HFFc6 (cell line): Measurements from ENCODE around the gene HSPA4. TPM values are rescaled to one million over a fixed set of nuclear protein-coding genes. Genes with fewer than 3 reads are reported as not detected.

Experiments used
- DNase-seq: peaks from one replicate; pipeline ENCODE4 v3.0.0-alpha.2; 2018
- H3K27ac Mint-ChIP-seq: 2 replicates; pipeline ENCODE4 v1.8.0; 2020; ENCODE audit warnings: mild to moderate bottlenecking, mixed read lengths
- H3K27me3 Mint-ChIP-seq: 2 replicates; pipeline ENCODE4 v1.8.0; 2021; ENCODE audit warnings: mild to moderate bottlenecking, moderate library complexity, mixed read lengths; ENCODE audit not compliant: insufficient read depth
- H3K36me3 Mint-ChIP-seq: 2 replicates; pipeline ENCODE4 v1.8.0; 2021; ENCODE audit warnings: low read depth, mixed read lengths
- H3K4me1 Mint-ChIP-seq: 2 replicates; pipeline ENCODE4 v1.8.0; 2020; ENCODE audit warnings: low read depth, mixed read lengths
- H3K4me3 Mint-ChIP-seq: 2 replicates; pipeline ENCODE4 v1.8.0; 2020; ENCODE audit warnings: mild to moderate bottlenecking, moderate library complexity, mixed read lengths
- H3K9me3 Mint-ChIP-seq: 2 replicates; pipeline ENCODE4 v1.8.0; 2020; ENCODE audit warnings: mild to moderate bottlenecking, mixed read lengths
- total RNA-seq, 6 experiments: library from RNA; stranded (reverse); fragmentation: NEBNext Ultra II Directional; extraction: Animal tissue kit (Norgen Biotek cat#: 25700); gene quantifications; 2 replicates in 1 of 6; 3 replicates in 5 of 6; pipeline ENCODE4 v1.2.3, GENCODE V29; 2021
- TF ChIP-seq, protein P1 (sequence below): fragments of 200-600 bp; sonication (generic); IDR thresholded peaks from 2 replicates; pipeline ENCODE4 v1.5.0; 2021; ENCODE audit warnings: antibody characterized with exemption, mild to moderate bottlenecking

Gene HSPA4
- total RNA-seq, 6 experiments from 2014 or later = 181 to 235 (median 214) TPM

DNA sequence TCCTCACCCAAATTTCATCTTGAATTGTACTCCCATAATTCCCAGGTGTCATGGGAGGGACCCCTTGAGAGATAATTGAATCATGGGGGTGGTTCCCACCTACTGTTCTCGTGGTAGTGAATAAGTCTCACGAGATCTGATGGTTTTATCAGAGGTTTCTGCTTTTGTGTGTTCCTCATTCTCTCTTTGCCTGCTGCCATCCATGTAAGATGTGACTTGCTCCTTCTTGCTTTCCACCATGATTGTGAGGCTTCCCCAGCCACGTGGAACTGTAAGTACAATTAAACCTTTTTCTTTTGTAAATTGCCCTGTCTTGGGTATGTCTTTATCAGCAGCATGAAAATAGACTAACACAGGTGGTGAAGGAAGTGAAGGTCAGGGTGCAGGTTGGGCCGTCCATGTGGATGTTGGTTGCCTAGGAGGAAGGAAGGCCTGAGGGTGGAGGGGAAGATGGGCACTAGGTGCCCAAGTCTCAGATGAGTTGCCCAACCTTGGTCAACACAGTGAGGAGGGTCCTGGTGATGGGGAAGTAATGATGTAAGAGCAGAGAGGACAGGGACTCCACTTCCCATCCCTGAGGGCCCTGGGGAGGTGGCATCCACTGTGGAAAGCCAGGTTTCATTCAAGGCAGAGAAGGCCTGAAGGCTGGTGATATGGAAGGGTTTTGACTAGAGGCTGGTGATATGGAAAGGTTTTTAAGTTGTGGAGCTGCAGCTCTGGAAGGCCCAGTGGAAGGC is 92.6 kb downstream of the HSPA4 start:
- no peak overlapping the region for H3K4me3 Mint-ChIP-seq
- H3K27ac Mint-ChIP-seq = no peak overlapping the region
- H3K27me3 Mint-ChIP-seq = peaks cover 18% of the 10 kb centered on the region

DNA sequence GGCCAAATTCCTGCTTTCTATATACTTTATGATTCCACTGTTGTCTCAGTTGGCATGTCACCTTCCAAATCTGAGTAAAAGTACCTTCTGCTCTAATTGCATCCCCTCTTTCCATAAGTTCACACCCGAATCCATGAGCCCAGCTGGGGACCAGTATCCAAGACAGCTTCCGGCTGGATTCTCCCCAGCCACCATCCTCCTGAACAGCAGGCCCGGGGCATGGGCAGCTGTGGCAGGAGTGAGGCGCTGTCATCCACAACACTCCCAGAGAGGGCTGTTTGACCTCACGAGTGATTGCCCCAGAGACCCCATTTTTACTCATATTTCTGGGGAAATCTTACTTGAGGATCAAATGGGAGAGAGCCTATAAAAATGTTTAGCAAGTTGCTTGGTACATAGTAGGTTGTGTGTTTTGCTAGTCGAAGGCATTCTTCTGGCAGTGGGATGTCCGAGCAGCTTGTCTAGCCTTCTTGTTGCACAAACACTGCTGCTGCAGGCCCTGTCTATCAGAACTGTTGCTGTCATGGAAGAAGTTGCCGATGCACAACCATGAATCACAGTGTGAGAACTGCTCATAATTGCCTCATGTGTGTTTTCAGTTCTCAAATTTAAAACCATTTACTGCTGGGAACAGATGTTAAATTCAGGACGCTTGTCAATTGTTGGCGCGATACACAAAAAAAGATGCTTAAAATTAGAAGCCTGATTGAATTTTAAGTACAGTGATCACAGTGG is 93.8 kb downstream of the HSPA4 start:
- peaks cover 18% of the 10 kb centered on the region for H3K27me3 Mint-ChIP-seq
- H3K9me3 Mint-ChIP-seq = no peaks in the 10 kb centered on the region; the same call in 1 of the 2 replicates
- no peaks in the 10 kb centered on the region for H3K4me1 Mint-ChIP-seq

More for the DNA sequence above, 92.6 kb downstream of the HSPA4 start:
- Mint-ChIP-seq H3K36me3 (no peaks in the 10 kb centered on the region), H3K9me3 (no peaks in the 10 kb centered on the region; the same call in 1 of the 2 replicates), H3K4me1 (no peaks in the 10 kb centered on the region)
- TF ChIP-seq, protein P1, sequence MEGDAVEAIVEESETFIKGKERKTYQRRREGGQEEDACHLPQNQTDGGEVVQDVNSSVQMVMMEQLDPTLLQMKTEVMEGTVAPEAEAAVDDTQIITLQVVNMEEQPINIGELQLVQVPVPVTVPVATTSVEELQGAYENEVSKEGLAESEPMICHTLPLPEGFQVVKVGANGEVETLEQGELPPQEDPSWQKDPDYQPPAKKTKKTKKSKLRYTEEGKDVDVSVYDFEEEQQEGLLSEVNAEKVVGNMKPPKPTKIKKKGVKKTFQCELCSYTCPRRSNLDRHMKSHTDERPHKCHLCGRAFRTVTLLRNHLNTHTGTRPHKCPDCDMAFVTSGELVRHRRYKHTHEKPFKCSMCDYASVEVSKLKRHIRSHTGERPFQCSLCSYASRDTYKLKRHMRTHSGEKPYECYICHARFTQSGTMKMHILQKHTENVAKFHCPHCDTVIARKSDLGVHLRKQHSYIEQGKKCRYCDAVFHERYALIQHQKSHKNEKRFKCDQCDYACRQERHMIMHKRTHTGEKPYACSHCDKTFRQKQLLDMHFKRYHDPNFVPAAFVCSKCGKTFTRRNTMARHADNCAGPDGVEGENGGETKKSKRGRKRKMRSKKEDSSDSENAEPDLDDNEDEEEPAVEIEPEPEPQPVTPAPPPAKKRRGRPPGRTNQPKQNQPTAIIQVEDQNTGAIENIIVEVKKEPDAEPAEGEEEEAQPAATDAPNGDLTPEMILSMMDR = no peak
- no peak for DNase-seq

DNA sequence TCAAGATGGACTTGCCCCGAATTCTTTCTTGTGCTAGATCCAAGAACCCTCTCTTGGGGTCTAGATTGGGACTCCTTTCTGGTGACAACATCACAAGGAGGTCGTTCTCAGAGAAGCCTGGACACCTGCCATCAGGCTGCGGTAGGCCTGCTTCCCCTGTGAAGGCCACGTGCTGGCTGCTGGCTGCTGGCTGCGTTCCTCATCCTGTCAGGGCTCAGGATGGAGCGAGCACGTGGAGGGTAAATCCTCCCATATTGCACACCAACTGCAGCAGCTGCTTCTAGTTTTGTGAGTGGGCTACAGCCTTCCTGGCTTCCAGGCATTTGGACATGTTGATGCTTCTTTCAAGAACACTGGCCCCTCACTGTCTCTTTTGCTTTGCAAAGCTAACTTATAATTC is 95.6 kb downstream of the HSPA4 start:
- no peaks in the 10 kb centered on the region; the same call in 1 of the 2 replicates for H3K9me3 Mint-ChIP-seq
- peaks cover 20% of the 10 kb centered on the region for H3K27me3 Mint-ChIP-seq
- H3K4me1 Mint-ChIP-seq = no peaks in the 10 kb centered on the region
- no peak overlapping the region for H3K27ac Mint-ChIP-seq
- H3K4me3 Mint-ChIP-seq = no peak overlapping the region
- H3K36me3 Mint-ChIP-seq = no peaks in the 10 kb centered on the region
- DNase-seq = no peak
- TF ChIP-seq, protein P1 = no peak

More for the DNA sequence above, 93.8 kb downstream of the HSPA4 start:
- H3K36me3 Mint-ChIP-seq = no peaks in the 10 kb centered on the region
- no peak overlapping the region for H3K4me3 Mint-ChIP-seq
- H3K27ac Mint-ChIP-seq = no peak overlapping the region
- TF ChIP-seq, protein P1 = no peak
- DNase-seq = no peak

DNA sequence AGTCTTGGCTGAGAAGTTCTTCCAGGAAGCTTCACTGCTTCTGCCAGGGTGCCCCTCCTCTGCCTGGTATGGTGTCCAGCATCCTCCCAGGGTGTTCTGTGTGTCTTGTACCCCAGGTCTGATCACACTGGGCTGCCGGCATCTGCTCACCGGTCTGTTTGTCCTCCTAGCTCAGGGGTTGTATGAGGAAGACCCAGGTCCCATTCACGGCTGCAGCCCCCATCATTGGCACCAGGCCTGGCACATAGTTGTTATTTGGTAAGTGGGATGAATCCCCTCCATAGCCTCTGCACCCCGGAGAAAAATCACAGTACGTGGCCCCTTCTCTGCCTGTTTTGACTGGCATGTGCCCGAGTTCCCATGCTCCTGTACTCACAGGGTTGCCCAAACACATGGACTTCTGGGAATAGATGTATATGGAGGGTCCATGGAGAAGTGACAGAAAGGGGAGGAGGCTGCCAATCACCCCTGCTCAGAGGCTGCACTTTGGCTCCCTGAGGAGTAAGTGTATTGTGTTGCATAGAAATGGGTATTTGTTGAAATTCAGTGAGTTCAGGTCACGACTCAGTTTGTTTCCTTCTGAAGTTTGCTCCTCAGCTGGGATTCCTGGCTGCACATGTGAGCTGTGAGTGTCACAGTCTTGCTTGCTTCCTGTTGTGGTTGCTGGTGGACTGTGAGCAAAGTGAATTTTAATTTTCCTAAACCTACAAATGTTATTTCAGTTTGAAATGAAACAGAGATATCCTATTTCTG is 96.2 kb downstream of the HSPA4 start:
- Mint-ChIP-seq H3K36me3 (no peaks in the 10 kb centered on the region), H3K27ac (no peak overlapping the region), H3K4me3 (no peak overlapping the region)

DNA sequence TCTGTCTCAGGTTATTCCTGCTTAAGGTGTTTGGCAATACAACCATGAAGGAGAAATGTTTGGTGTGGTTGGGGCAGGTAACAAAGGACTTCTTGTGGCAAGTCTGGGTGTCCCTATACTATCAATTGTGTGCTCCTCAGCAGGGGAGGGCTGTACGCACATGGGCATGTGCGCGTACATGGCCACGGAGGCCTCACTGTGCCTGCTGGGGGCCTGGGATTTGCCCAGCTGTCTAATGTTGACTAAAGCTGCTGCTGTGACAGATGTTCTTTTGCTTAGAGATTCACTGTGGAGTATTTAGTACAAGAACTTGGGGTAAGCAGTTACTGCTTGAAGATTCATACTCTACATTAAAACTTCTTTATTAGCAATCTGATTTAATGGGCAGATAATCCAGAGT is 97.5 kb downstream of the HSPA4 start:
- DNase-seq = no peak
- H3K4me1 Mint-ChIP-seq = no peaks in the 10 kb centered on the region
- H3K9me3 Mint-ChIP-seq = no peaks in the 10 kb centered on the region; the same call in 1 of the 2 replicates
- TF ChIP-seq, protein P1 = no peak
- H3K4me3 Mint-ChIP-seq = no peak overlapping the region
- no peaks in the 10 kb centered on the region for H3K36me3 Mint-ChIP-seq
- no peak overlapping the region for H3K27ac Mint-ChIP-seq
- H3K27me3 Mint-ChIP-seq = peaks cover 28% of the 10 kb centered on the region

More for the DNA sequence above, 96.2 kb downstream of the HSPA4 start:
- no peak for DNase-seq
- TF ChIP-seq, protein P1 = no peak
- Mint-ChIP-seq H3K9me3 (no peaks in the 10 kb centered on the region; the same call in 1 of the 2 replicates), H3K27me3 (peaks cover 24% of the 10 kb centered on the region), H3K4me1 (no peaks in the 10 kb centered on the region)
